ENCODE measurements around the gene PRKCH. TPM values are rescaled to one million over a fixed set of nuclear protein-coding genes. Genes with fewer than 3 reads are reported as not detected.

The PRKCH gene
- total and polyA plus RNA-seq, 10 of the 15 experiments (the other 5 are each of a cell fraction or from before 2014, with no cell fraction given): 10.7 to 140 (median 33.2) TPM

DNA sequence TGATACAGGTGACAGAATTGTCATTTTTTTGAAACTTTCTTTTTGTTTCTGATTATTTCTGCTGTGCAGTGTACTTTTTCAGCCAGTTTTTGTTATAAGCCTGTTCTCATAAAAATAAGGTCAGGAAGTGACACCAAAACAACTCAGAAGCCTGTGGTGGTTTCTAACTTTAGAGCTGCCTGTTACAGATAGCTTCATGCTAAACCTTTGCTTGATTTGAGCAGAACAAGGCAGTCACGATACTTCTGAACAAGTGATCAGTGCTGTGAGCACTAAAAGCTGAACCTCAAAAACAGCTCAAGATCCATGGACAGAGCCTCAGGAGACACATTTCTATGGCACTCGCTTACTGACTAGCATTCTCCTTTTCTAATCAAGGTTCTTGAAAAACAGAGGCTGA lies 82.0 kb downstream of the PRKCH start (continued):
- TF ChIP-seq, protein P1, sequence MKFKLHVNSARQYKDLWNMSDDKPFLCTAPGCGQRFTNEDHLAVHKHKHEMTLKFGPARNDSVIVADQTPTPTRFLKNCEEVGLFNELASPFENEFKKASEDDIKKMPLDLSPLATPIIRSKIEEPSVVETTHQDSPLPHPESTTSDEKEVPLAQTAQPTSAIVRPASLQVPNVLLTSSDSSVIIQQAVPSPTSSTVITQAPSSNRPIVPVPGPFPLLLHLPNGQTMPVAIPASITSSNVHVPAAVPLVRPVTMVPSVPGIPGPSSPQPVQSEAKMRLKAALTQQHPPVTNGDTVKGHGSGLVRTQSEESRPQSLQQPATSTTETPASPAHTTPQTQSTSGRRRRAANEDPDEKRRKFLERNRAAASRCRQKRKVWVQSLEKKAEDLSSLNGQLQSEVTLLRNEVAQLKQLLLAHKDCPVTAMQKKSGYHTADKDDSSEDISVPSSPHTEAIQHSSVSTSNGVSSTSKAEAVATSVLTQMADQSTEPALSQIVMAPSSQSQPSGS (IDR thresholded peaks at IDR 0.05; ENCODE audit: low read length): peak; percentile 15; the same call in 1 of the 2 replicates
- TF ChIP-seq SMARCA5 (IDR thresholded peaks at IDR 0.05) (no peak), TAF1 (IDR thresholded peaks at IDR 0.05; ENCODE audit: borderline replicate concordance, low read depth, low read length) (peak; percentile 35; the same call in 1 of the 2 replicates), EZH2 (IDR thresholded peaks at IDR 0.05; ENCODE audit: borderline replicate concordance, control insufficient read depth, low read depth, low read length) (no peak), IKZF1 (conservative IDR thresholded peaks at IDR 0.05) (no peak), CHD2 (IDR thresholded peaks at IDR 0.05; ENCODE audit: borderline replicate concordance, low read depth, low read length) (peak; percentile 24; the same call in 1 of the 2 replicates), NFIC (IDR thresholded peaks at IDR 0.05; ENCODE audit: low read depth, low read length) (0 out of 2 replicates have a peak, but pooled peaks have one; percentile 14), ZNF24 (IDR thresholded peaks at IDR 0.05) (peak; percentile 47; the same call in 1 of the 2 replicates), MXI1 (IDR thresholded peaks at IDR 0.05; ENCODE audit: low read depth, low read length) (0 out of 2 replicates have a peak, but pooled peaks have one; percentile 34), POLR2A (IDR thresholded peaks at IDR 0.05; ENCODE audit: low read depth, low read length) (peak; percentile 35; the same call in 1 of the 2 replicates), BHLHE40 (IDR thresholded peaks at IDR 0.05; ENCODE audit: borderline replicate concordance in 1 of 2, low read depth in 2 of 2, low read length in 1 of 2) (0 out of 4 replicates have a peak, but pooled peaks of 1 of the 2 experiments have one; percentile 20), SMC3 (IDR thresholded peaks at IDR 0.05; ENCODE audit: borderline replicate concordance, low read length) (peak; percentile 8; the same call in 1 of the 2 replicates)
- TF ChIP-seq, protein P2, sequence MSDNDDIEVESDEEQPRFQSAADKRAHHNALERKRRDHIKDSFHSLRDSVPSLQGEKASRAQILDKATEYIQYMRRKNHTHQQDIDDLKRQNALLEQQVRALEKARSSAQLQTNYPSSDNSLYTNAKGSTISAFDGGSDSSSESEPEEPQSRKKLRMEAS (IDR thresholded peaks at IDR 0.05; ENCODE audit: low read depth, low read length): 0 out of 2 replicates have a peak, but pooled peaks have one; percentile 23
- TF ChIP-seq, protein P3, sequence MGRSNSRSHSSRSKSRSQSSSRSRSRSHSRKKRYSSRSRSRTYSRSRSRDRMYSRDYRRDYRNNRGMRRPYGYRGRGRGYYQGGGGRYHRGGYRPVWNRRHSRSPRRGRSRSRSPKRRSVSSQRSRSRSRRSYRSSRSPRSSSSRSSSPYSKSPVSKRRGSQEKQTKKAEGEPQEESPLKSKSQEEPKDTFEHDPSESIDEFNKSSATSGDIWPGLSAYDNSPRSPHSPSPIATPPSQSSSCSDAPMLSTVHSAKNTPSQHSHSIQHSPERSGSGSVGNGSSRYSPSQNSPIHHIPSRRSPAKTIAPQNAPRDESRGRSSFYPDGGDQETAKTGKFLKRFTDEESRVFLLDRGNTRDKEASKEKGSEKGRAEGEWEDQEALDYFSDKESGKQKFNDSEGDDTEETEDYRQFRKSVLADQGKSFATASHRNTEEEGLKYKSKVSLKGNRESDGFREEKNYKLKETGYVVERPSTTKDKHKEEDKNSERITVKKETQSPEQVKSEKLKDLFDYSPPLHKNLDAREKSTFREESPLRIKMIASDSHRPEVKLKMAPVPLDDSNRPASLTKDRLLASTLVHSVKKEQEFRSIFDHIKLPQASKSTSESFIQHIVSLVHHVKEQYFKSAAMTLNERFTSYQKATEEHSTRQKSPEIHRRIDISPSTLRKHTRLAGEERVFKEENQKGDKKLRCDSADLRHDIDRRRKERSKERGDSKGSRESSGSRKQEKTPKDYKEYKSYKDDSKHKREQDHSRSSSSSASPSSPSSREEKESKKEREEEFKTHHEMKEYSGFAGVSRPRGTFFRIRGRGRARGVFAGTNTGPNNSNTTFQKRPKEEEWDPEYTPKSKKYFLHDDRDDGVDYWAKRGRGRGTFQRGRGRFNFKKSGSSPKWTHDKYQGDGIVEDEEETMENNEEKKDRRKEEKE (IDR thresholded peaks at IDR 0.05): no peak
- TF ChIP-seq, protein P4, sequence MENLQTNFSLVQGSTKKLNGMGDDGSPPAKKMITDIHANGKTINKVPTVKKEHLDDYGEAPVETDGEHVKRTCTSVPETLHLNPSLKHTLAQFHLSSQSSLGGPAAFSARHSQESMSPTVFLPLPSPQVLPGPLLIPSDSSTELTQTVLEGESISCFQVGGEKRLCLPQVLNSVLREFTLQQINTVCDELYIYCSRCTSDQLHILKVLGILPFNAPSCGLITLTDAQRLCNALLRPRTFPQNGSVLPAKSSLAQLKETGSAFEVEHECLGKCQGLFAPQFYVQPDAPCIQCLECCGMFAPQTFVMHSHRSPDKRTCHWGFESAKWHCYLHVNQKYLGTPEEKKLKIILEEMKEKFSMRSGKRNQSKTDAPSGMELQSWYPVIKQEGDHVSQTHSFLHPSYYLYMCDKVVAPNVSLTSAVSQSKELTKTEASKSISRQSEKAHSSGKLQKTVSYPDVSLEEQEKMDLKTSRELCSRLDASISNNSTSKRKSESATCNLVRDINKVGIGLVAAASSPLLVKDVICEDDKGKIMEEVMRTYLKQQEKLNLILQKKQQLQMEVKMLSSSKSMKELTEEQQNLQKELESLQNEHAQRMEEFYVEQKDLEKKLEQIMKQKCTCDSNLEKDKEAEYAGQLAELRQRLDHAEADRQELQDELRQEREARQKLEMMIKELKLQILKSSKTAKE (IDR thresholded peaks at IDR 0.05; ENCODE audit: low read depth, poor library complexity, severe bottlenecking): peak; percentile 15

Measured in GM12878 (cell line).